Jurkat, Clone E6-1 (cell line): Measurements from ENCODE around the gene C17orf113.

Source experiments
- DNase-seq: peaks from one replicate; pipeline ENCODE4 v3.0.0-alpha.2; 2011; ENCODE audit warnings: low read depth, low spot score
- H3K4me3 ChIP-seq: 2 replicates; pipeline ENCODE4 v1.5.1; 2011; ENCODE audit warnings: mild to moderate bottlenecking, low read length, control low read depth, moderate library complexity

Gene C17orf113

DNA sequence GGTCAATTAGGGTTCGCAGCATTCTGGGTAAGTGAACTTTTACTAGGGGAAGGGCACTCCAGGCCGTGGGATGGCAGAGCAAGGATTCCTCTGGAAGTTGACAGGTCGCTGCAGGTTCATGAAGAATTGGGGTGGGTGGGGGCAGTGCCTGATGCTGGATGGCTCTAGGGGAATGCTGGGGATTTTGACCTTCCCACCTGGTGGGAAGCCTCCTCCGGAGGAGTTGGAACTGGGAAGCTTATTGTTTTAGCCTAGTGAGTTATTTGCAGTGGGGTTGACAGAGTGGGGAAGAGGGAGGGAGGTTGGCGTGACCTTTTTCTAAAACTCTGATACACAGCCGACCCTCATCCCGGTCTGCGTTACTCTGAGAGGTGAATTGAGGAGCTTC, 606 bp upstream of the C17orf113 start:
- H3K4me3 ChIP-seq = peak overlapping the region; percentile 27

DNA sequence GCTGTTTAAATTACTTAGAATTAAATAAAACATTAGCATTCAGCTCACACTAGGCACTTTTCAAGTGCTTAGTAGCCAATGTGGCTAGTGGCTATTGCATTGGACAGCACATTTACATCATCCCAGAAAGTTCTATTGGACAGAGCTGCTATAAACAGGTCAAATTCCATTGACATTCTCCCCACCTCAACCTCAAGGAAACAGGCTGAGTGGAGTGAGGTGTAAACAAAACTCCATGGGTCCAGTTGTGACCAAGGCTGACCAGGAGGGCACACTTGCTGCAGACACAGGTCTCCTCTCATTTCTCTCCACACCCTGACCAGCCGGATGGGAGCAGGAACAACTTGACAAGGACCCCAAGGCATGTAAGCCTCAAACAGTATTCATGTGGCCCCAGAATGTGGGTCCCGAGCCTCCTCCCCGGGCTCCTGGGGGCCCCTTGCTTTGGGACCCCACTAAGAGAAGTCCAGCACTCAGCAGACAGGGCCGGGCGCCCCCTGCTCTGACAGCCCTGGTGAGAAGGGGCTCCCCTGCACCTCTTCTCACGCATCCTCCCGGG, 488 bp downstream of the C17orf113 start:
- H3K4me3 ChIP-seq = peak overlapping the region; percentile 51
- DNase-seq = no peak

More for the DNA sequence above, 606 bp upstream of the C17orf113 start:
- DNase-seq = no peak

DNA sequence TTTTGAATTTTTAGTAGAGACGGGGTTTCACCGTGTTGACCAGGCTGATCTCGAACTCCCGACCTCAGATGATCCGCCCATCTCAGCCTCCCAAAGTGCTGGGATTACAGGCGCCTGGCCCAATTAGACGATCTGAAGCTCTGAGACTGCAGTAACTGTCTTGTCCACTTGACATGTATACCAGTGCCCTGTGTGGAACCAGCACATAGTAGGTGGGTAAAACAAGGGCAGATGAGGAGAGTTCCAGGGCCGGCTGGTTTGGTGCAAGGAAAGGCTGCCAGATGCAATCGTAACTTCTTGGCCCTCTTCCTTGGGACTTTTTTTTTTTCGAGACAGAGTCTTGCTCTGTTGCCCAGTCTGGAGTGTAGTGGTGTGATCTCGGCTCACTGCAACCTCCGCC, 3.1 kb downstream of the C17orf113 start:
- H3K4me3 ChIP-seq = no peak overlapping the region
- DNase-seq = no peak

DNA sequence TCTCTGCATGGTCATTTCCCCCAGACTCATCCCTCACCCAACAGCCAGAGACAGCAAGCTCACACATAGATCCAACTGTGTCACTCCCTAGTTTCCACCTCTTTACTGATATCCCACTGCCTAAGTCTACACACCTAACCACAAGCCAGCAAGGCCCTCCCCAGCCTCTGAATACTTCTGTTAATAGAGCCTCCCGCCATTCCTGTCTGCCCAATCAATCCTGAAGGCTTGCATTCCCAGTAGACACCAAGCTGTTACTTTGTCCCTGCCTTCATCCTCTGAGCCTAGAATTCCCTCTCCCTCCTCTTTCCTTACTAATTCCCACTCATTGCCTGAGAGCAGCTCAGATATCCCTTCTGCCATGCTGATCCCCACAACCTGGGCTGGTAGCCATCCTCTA, 4.7 kb downstream of the C17orf113 start:
- DNase-seq = no peak
- H3K4me3 ChIP-seq = no peak overlapping the region

DNA sequence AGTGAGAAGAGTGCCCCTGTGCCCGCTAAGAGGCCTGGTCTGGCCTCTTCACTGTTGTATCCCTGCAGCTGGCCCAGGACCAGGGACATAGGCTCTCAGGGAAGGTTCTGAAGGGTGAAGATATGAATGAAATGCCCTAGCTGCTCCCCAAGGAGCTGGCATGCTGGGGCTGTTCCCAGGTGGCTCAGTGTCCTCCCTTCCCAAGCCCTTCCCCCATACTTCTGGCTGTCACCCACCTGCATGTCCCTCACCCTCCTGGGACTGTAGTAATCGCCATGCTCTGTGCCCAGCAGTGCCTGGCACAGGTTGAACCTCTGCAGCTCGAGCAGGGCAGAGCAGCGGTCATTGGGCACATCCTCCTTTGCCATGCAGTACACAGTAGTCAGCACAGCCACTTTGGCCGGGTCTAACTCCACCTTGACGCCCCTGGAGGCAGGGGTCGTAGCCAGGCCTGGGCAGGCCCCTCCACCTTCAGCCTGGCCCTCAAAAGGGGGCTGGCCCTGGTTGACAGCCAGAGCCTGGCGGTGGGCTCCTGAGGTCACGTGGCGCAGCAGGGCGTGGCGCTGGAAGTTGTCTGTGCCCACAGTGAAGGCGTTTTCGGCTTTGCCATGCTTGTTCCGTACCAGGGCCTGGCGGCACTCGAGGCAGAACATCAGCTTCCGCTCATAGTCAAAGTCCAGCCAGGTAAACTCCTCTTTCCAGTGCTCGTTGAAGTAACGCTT, 7.6 kb downstream of the C17orf113 start:
- DNase-seq = no peak
- H3K4me3 ChIP-seq = no peak overlapping the region

DNA sequence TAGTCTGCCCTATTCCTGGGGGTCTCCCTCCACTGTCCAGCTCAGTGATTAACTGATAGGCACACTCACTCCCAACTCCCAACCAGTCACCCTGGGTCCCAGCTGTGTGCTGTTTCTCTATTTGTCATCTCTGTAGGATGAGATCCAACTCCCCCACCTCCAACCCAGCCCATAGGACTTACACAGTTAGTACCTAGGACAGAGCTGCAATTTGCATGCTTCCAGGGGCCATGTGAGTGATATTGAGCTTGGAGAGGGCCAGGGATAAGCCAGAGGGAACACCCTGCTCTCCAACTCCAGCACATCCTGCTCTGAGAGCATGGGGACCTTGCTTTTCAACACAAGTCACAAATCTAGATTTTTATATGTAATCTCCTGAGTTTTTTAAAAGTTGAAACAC, 8.8 kb downstream of the C17orf113 start:
- H3K4me3 ChIP-seq = no peak overlapping the region
- no peak for DNase-seq

DNA sequence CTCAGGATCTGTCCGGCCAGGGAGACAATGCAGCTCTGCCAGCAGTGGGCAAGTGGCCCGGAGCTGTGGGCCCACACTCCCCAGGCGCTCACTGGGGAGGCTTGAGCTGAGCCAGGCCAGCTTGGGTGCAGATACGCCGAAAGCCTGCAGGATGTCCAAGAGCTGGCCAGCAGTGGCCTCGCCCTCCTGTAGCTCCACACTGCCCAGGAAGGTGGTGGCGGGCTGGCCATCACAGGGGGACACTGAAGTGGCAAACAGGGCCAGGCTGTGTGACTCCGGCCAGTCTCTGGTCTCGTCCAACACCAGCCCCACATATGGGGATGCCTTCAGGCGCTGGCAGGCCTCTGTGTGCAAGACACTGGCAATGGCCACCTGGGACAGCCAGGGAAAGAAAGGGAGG, 9.6 kb downstream of the C17orf113 start:
- no peak for DNase-seq
- no peak overlapping the region for H3K4me3 ChIP-seq

DNA sequence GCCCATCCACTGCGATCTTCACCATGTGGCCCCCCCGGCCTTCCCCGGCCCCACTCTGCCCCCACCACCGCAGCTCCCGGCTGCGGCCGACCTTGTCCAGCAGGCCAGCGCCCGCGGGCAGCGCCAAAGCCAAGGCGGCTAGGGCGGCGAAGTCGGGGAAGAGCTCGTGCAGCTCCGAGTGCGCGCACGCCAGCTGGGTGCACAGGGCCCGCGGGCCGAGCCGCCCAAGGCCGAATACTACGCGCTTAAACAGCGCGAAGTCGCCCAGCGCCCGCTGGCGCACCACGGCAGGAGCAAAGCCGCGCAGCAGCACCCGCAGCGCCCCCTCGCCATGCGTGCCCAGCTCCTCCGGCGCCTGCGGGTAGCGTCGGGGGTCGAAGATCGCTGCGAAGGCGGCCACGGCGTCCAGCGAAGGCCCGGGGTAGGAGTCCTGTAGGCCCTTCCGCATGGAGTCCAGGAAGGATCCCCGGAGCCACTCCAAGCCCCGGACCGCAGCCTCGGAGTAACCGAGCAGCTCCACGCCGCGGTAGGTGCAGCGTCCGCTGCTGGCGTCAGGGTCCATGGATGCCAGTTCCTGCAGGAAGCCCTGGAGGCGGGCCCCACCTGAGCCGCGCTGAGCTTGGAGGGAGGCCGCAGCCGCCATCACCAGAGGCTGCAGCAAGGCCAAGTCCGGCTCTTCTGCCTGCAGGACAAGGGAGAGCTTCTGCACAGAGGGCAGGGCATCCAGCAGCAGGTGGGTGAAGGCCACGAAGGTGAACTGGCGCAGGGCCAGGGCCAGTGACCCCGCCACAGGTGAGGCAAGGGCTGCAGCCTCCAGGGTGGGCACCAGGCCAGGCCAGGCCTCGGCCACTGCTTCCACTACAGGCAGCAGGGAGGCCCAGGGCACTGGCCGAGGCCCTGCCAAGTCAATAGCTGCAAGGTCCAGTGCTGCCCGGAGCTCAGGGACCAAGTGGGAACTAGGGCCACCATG, 10.3 kb downstream of the C17orf113 start:
- H3K4me3 ChIP-seq = no peak overlapping the region
- no peak for DNase-seq

DNA sequence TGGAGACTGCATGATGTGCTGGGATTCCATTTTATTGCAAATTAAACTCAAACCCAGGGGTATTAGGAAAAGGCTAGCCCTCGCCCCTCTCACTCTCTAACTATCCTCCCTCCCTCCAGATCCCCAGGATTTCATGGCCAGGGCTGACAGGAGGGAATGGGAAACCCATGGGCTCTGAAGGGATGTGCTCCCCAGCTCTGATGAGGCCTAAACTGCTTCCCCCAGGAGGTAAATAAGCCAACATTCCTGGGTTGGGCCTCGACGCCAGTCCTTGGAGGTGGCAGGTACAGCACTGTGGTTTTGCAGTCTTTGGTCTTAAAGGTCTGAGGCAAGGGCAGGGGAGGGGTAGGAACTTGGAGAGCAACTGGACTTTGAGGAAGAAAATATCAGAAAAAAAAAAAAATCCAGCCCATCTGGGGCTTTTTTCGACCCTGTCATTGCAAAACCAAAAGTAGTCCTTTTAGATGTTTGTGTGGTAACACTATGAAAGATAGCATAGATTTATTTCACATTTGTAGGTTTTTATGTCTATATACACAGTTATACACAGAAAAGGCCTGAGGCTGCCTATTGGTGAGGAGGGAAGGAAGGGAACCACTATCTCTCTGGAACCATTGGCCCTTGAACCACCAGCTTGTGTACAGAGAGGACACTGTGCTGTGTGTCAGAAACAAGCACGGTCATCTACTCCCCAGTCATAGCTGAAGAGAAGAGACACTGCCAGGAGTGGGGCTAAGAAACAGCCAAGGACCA, 12.0 kb downstream of the C17orf113 start:
- no peak overlapping the region for H3K4me3 ChIP-seq
- no peak for DNase-seq

DNA sequence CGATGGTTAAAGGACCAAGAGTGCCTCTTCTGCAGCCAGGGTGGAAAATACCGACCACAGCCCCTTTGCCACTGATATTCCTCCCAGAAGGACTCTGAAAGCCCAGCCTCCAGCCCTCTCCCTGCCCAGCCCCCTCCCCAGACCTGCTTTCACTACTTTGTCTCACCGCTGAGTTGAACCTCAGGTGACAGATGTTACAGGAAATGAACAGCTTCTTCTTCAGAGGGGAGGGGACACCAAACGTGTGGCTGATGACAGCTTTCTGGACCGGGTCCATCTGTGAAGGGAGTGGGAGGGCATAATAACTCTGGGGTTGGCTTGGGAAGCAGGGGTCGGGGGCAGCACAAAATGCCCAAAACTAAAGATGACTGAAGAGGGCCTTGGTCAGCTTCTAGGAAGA, 16.3 kb downstream of the C17orf113 start:
- DNase-seq = no peak
- no peak overlapping the region for H3K4me3 ChIP-seq

DNA sequence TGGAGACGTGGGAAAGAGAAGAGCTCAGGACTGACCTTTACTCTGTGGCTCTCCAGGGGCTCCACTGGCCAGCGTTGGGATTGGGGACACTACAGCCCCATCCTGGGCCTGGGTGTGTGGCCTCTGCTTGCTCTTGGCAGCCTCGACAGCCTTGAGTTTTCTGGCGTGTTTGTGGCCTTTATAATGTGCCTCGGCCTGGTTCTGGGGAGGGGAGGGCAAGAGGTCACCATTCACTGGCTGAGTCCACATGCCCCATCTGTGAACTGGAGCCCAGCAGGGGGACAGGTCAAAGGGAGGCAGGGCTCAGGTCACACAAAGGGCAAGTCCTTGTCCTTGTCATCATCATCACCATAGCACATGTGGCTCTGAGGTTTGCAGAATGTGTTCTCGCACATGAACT, 18.8 kb downstream of the C17orf113 start:
- H3K4me3 ChIP-seq = no peak overlapping the region
- DNase-seq = no peak

DNA sequence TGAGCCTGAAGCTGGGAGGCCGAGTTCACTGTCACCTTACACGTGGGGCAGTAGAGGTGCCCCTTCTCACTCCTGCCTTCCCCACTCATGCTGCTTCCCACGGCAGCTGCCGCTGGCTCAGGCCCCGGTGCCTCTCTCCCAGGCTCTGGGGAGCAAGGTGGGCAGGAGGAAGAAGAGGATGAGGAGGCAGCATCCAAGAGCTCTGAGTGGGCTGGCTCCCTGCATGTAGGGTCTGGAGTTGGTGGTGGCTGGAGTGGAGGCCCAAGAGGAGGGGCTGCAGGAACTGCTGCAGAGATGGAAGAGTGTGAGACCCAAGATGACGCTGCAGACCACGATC, 21.6 kb downstream of the C17orf113 start:
- DNase-seq = no peak

DNA sequence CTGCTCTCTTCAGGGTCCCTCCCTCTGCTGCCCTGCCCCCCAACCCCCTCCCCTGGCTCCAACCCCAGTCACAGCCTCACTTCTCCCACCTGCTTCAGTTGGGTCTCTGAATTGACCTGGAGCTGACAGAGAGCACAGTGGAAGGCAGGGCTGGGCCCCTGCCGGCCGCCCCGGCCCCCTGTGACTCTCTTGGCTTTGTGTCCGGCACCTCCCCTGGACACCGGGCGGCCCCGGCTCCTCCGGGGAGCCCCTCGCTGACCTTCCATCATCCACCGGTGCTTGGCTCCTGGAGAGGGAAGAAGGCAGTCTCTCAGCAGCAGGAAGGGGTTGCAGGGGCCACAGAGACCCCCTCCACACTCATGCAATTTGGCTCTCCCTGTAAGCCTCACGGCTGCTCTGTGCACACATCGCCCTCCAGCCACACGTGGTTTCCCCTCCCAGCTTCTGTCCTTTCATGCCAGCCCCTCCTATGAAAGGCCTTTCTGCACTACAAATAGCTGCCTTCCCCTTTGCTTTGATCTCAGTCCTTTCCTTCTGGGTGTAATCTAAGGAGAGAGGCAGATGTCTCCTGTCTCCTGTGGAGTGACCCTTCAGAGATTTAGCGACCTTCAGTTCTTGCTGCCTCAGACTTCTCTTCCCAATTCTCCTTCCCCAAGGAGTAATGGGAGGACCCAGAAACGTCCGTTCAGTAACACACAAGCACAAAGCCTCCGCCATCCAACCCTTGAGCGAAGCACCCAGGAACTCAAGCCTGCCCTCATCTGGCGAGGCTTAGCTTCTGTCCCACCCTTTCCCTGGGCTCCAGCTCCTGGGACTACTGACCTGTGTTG, 22.2 kb downstream of the C17orf113 start:
- no peak for DNase-seq
- H3K4me3 ChIP-seq = no peak overlapping the region

More for the DNA sequence above, 21.6 kb downstream of the C17orf113 start:
- H3K4me3 ChIP-seq = no peak overlapping the region

DNA sequence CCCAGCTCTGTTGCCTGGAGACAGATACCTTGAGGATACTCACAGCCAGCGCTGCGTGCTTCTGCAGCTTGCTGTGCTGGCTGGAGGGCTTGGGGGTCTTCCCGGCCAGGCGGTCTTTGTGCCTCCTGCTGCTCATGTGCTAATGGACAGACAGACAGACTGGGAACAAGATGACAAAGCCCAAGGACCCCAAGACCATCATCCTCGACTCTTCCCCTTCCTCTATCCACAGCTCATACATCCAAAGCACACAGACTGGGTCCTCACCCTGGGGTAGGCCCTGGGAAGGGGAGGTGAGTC, 22.9 kb downstream of the C17orf113 start:
- no peak for DNase-seq
- no peak overlapping the region for H3K4me3 ChIP-seq

DNA sequence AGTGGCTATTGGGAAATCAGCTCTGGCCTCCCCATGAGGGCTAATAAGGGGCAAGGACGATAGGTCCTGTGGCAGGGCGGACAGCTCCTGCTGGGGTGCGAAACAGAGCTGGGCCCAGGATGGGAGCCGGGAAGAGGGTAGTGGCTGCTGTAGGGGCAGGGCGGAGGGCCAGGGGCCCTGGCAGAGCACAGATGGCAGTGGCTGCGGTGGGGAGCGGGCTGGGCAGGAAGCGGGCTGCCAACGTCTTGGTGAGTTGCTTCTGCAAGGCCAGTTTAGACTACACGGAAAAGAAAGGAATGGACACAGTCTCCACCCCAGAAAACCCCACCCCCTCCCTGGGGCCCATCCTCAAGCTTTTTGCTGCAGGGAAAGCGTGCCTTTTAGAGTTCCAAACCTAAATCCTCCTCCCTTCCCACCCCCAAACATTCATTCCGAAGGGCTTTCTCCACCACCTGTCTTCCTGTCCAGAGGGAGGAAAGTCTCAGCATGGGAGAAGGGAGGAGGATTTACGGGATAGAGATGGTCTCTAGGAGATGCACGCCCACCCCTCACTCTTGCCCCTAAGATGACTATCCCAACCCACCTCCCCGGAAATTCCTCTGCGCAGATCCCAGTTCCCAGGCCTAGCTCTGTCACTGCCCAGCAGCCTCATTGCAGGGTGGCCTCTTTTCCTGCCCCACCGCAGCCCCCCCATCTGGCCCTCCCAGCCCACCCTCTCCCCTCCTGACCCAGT, 23.4 kb downstream of the C17orf113 start:
- no peak overlapping the region for H3K4me3 ChIP-seq
- DNase-seq = no peak

DNA sequence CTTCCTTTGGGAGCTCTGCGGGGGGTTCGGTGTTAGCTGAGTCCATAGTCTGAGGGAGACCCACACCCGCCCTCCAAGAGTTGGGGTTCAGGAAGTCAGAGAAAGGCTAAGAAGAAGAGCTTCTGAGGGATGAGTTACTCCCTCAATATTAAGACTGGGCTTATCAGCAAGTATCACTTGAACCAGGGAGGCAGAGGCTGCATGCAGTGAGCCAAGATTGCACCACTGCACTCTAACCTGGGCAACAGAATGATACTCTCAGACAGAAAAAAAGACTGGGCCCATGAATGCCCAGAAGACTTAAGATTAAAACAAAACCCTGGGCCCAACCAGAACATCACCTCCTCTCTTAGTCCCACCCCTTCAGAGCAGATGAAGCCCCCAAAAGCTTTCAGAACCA, 24.5 kb downstream of the C17orf113 start:
- H3K4me3 ChIP-seq = no peak overlapping the region
- DNase-seq = no peak

DNA sequence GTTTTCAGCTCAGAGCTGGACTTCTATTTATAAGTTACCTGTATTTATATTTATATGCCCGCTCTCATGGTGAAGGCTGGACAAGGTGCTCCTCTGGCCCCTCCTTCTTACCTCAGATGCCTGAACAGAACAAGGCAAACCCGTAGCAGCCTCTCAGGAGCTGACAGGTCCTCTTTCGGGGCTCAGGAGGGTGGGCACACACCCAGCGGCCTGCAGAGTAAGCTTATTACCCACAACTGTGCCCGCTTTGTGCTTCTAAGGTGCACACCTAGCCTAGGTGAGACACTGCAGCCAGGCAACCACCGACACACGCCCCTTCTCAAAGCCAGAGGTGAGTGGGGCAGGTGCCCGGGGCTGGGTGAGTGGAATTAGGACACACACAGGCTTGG, 25.2 kb downstream of the C17orf113 start:
- DNase-seq = no peak
- H3K4me3 ChIP-seq = no peak overlapping the region
